H1 (cell line): ENCODE measurements around the gene TNS1. TPM values are rescaled to one million over a fixed set of nuclear protein-coding genes. Genes with fewer than 3 reads are reported as not detected.
A peak's percentile ranks its signal among the peaks of the same experiment; 100 is the strongest.

Experiments used
- CTCF ChIA-PET: fragments of 300-600 bp; sonication (Branson Sonifier 250); formaldehyde crosslinking; loops from one replicate; lab custom pipeline; 2021; ENCODE audit not compliant: partially characterized antibody; lab: Charles Lee
- POLR2A ChIA-PET: fragments of 300-600 bp; sonication (Branson Sonifier 250); formaldehyde crosslinking; loops from one replicate; lab custom pipeline; 2021; ENCODE audit warnings: inconsistent platforms; ENCODE audit not compliant: partially characterized antibody; lab: Charles Lee
- DNase-seq, 2 experiments: peaks; one replicate each; pipeline versions ENCODE4 v3.0.0 to v3.0.0-alpha.2; 2010 to 2022; ENCODE audit warnings: low spot score in 2 of 2, low read depth in 1 of 2, mixed read lengths in 1 of 2
- FAIRE-seq: peaks from 2 replicates; lab custom pipeline; 2011; peaks lifted over from hg19 to GRCh38; lab: Jason Lieb, UNC
- H2AFZ ChIP-seq: 2 replicates; pipeline ENCODE4 v1.8.1; 2012; ENCODE audit warnings: low read length, inconsistent platforms
- H2AK5ac ChIP-seq: 2 replicates; pipeline ENCODE4 v1.6.1; 2013; ENCODE audit warnings: low read depth, low read length
- H2BK120ac ChIP-seq: replicated peaks from 2 replicates; pipeline ENCODE3; 2013; ENCODE audit warnings: low read depth, low read length, inconsistent platforms
- H2BK12ac ChIP-seq: 2 replicates; pipeline ENCODE4 v1.6.1; 2013; ENCODE audit warnings: low read depth, low read length
- H2BK15ac ChIP-seq: 2 replicates; pipeline ENCODE4 v1.6.1; 2013; ENCODE audit warnings: low read length
- H2BK20ac ChIP-seq: 2 replicates; pipeline ENCODE4 v1.6.1; 2013; ENCODE audit warnings: low read length
- H2BK5ac ChIP-seq: 2 replicates; pipeline ENCODE4 v1.6.1; 2013; ENCODE audit warnings: low read depth, low read length
- H3K14ac ChIP-seq: 2 replicates; pipeline ENCODE4 v1.6.1; 2013; ENCODE audit warnings: inconsistent platforms; ENCODE audit not compliant: insufficient read length
- H3K18ac ChIP-seq: 2 replicates; pipeline ENCODE4 v1.6.1; 2013; ENCODE audit warnings: low read length; ENCODE audit errors: extremely low read depth
- H3K23ac ChIP-seq: 2 replicates; pipeline ENCODE4 v1.6.1; 2013; ENCODE audit warnings: inconsistent platforms; ENCODE audit not compliant: insufficient read length
- H3K23me2 ChIP-seq: 2 replicates; pipeline ENCODE4 v1.6.1; 2013; ENCODE audit warnings: low read depth, low read length
- H3K27ac ChIP-seq: 2 replicates; pipeline ENCODE4 v1.6.1; 2011; ENCODE audit warnings: low read depth, low read length, inconsistent platforms
- H3K27me3 ChIP-seq, 4 experiments: replicated peaks in 1 of 4; 1 replicate in 1 of 4; 2 replicates in 3 of 4; pipeline versions ENCODE4 v1.6.1 to v1.8.1; 2011 to 2013; ENCODE audit warnings: low read length in 3 of 4, mild to moderate bottlenecking in 3 of 4, inconsistent platforms in 2 of 4, mixed read lengths in 2 of 4, moderate library complexity in 1 of 4; ENCODE audit not compliant: control insufficient read depth in 3 of 4, insufficient read depth in 3 of 4; ENCODE audit errors: extremely low read depth in 1 of 4
- H3K36me3 ChIP-seq, 4 experiments: 2 replicates each; pipeline versions ENCODE4 v1.6.1 to v1.8.1; 2011 to 2013; ENCODE audit warnings: mild to moderate bottlenecking in 4 of 4, low read length in 3 of 4, moderate library complexity in 2 of 4, control low read depth in 1 of 4, inconsistent platforms in 1 of 4; ENCODE audit not compliant: insufficient read depth in 4 of 4, control insufficient read depth in 2 of 4
- H3K4ac ChIP-seq: replicated peaks from 2 replicates; pipeline ENCODE3; 2013; ENCODE audit warnings: low read length, low read depth, mixed read lengths, inconsistent platforms; ENCODE audit not compliant: insufficient read length
- H3K4me1 ChIP-seq, 4 experiments: replicated peaks in 1 of 4; 1 replicate in 1 of 4; 2 replicates in 3 of 4; pipeline versions ENCODE4 v1.6.1 to v1.8.1; 2011 to 2013; ENCODE audit warnings: low read length in 3 of 4, inconsistent platforms in 2 of 4, mixed read lengths in 1 of 4; ENCODE audit not compliant: insufficient read depth in 4 of 4, control insufficient read depth in 3 of 4
- H3K4me2 ChIP-seq, 2 experiments: 2 replicates each; pipeline versions ENCODE4 v1.6.1 to v1.8.1; 2011 to 2013; ENCODE audit warnings: low read depth in 2 of 2, low read length in 2 of 2, control low read depth in 1 of 2, inconsistent platforms in 1 of 2, mild to moderate bottlenecking in 1 of 2; ENCODE audit not compliant: insufficient read depth in 1 of 2
- H3K4me3 ChIP-seq, 4 experiments: fragments of 200-600, 300-600 bp in 1 of 4; sonication (generic), shearing (Covaris generic), sonication (Bioruptor Twin) in 1 of 4; 2 replicates each; pipeline versions ENCODE4 v1.5.1 to v1.8.1; 2011 to 2016; ENCODE audit warnings: low read length in 4 of 4, low read depth in 3 of 4, control low read depth in 2 of 4, inconsistent platforms in 2 of 4, mild to moderate bottlenecking in 2 of 4, mixed read lengths in 1 of 4, moderate library complexity in 1 of 4; ENCODE audit not compliant: insufficient read depth in 2 of 4; ENCODE audit errors: extremely low read depth in 1 of 4
- H3K56ac ChIP-seq: replicated peaks from 2 replicates; pipeline ENCODE3; 2013; ENCODE audit warnings: low read depth, mild to moderate bottlenecking, mixed read lengths, low read length, inconsistent platforms; ENCODE audit not compliant: insufficient read length
- H3K79me1 ChIP-seq: 2 replicates; pipeline ENCODE4 v1.6.1; 2013; ENCODE audit warnings: low read depth, low read length, control low read depth
- H3K79me2 ChIP-seq, 2 experiments: 2 replicates each; pipeline versions ENCODE4 v1.6.1 to v1.8.1; 2012 to 2013; ENCODE audit warnings: low read length in 2 of 2, mild to moderate bottlenecking in 2 of 2, inconsistent platforms in 1 of 2; ENCODE audit not compliant: insufficient read depth in 2 of 2, control insufficient read depth in 1 of 2
- H3K9ac ChIP-seq, 4 experiments: replicated peaks in 1 of 4; 1 replicate in 1 of 4; 2 replicates in 3 of 4; pipeline versions ENCODE4 v1.6.1 to v1.8.1; 2011 to 2013; ENCODE audit warnings: low read depth in 3 of 4, low read length in 3 of 4, control low read depth in 2 of 4, mild to moderate bottlenecking in 2 of 4, moderate library complexity in 2 of 4, inconsistent platforms in 1 of 4; ENCODE audit errors: extremely low read depth in 1 of 4
- H3K9me3 ChIP-seq, 2 experiments: 2 replicates each; pipeline versions ENCODE4 v1.6.1 to v1.8.1; 2012 to 2013; ENCODE audit warnings: mild to moderate bottlenecking in 2 of 2, moderate library complexity in 2 of 2, control low read depth in 1 of 2, inconsistent platforms in 1 of 2, low read depth in 1 of 2, low read length in 1 of 2, mixed read lengths in 1 of 2; ENCODE audit not compliant: insufficient read depth in 2 of 2
- H4K20me1 ChIP-seq, 2 experiments: replicated peaks in 1 of 2; 2 replicates each; pipeline versions ENCODE3 to v1.8.1; 2011 to 2013; ENCODE audit warnings: inconsistent platforms in 2 of 2, low read length in 2 of 2, mild to moderate bottlenecking in 1 of 2; ENCODE audit not compliant: insufficient read depth in 2 of 2, control insufficient read depth in 1 of 2
- H4K5ac ChIP-seq: 2 replicates; pipeline ENCODE4 v1.6.1; 2013; ENCODE audit warnings: low read length, low read depth, mixed read lengths, inconsistent platforms; ENCODE audit not compliant: insufficient read length
- H4K8ac ChIP-seq: 2 replicates; pipeline ENCODE4 v1.8.0; 2013; ENCODE audit warnings: mild to moderate bottlenecking, moderate library complexity, low read length, inconsistent platforms; ENCODE audit not compliant: insufficient read depth; ENCODE audit errors: extremely low read depth
- H4K91ac ChIP-seq: replicated peaks from 2 replicates; pipeline ENCODE3; 2013; ENCODE audit warnings: low read length, mixed read lengths, inconsistent platforms; ENCODE audit not compliant: insufficient read length
- CBX5 ChIP-seq: fragments of 300-800, 300-1000 bp; sonication (generic); IDR thresholded peaks from 2 replicates; pipeline ENCODE4 v1.7.1; 2016; ENCODE audit warnings: antibody characterized with exemption, low read length, low read depth
- WGBS, 2 experiments: shearing (Covaris generic) in 1 of 2; methylation state at CpG; one replicate each; pipeline versions ENCODE4 v1.1.6 to v1.1.7; 2013 to 2015; ENCODE audit warnings: low lambda C conversion rate in 2 of 2, mixed read lengths in 2 of 2, inconsistent platforms in 1 of 2, low coverage in 1 of 2, missing lambda C conversion rate in 1 of 2; ENCODE audit not compliant: insufficient replicate concordance in 2 of 2, insufficient coverage in 1 of 2, insufficient read length in 1 of 2; ENCODE audit errors: extremely low coverage in 1 of 2, missing lambda C conversion rate in 1 of 2; 5-methylcytosine and 5-hydroxymethylcytosine counted together
- polyA plus RNA-seq, 7 experiments: library from polyadenylated mRNA; depleted of rRNA in 3 of 7; stranded (reverse) in 5 of 7; unstranded in 2 of 7; fragments of >200 nt in 5 of 7; fragments of 200-250 nt in 2 of 7; gene quantifications; 1 replicate in 5 of 7; 2 replicates in 1 of 7; 4 replicates in 1 of 7; pipeline versions ENCODE4 v1.2.1 to v1.2.3, GENCODE V29; 2011 to 2013; ENCODE audit warnings: missing spikeins in 2 of 7, mixed read lengths in 2 of 7
- total RNA-seq: library from RNA; stranded (reverse); fragmentation: NEBNext Ultra II Directional; extraction: Animal tissue kit (Norgen Biotek cat#: 25700); gene quantifications from 2 replicates; pipeline ENCODE4 v1.2.1, GENCODE V29; 2021

TNS1 gene
- total and polyA plus RNA-seq, 2 of the 8 experiments (the other 6 are each of a cell fraction or from before 2014, with no cell fraction given) = 1.5 to 5.1 TPM

DNA sequence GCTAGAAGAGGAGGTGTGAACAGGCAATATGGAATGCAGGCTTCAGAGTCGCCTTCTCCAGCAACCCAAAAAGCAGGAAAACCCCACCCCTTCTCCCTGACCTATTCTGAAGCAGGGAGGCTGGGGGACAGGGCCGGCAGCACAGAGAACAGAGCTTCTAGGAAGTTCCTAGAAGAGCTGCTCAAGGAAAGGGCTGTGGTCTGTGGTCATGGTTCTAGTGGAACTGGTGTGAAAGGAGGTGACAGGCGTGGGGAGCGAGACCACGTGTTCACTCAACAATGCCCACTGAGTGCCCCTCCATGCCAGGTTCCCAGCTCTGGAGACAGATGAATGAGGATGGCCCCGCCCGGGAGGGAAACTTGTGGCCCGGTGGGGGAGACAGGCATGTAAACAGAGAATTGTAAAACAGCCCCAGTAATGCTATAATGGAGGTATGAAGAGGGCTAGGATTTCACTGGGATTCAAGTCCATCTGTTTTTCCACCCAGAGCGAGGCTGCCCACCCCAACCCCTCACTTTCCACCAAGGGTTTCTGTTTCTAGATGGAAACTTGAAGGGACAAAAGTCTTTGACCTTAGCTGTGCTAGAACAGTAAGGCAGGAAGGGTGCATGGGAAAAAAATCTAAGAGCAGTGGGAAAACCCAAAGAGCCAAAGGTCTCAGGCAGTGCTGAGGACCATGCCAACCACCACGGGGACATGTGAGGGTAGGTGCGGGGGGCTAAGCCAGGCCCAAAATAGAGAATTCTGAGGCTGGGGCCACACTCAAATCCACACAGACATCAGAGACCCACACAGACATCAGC is 71.8 kb downstream of the TNS1 start:
- Histone ChIP-seq H3K79me1 (no peaks in the 10 kb centered on the region), H3K36me3 (no peaks in the 10 kb centered on the region), H4K20me1 (no peaks in the 10 kb centered on the region), H3K23ac (no peak overlapping the region), H4K8ac (no peak overlapping the region), H2AK5ac (peak overlapping the region; percentile 60; the same call in 1 of the 2 replicates), H2BK12ac (0 out of 2 replicates have a peak overlapping the region, but pooled peaks have one; percentile 34), H3K9me3 (no peaks in the 10 kb centered on the region), H2BK15ac (no peak overlapping the region), H3K27ac (no peak overlapping the region; the same call in 1 of the 2 replicates), H3K23me2 (no peaks in the 10 kb centered on the region), H4K5ac (no peak overlapping the region), H3K4me3 (no peak overlapping the region), H3K9ac (no peak overlapping the region), H3K4ac (no peak overlapping the region), H2BK120ac (no peak overlapping the region), H2BK5ac (no peak overlapping the region), H4K91ac (no peak overlapping the region), H3K18ac (no peak overlapping the region), H2BK20ac (no peak overlapping the region), H3K4me2 (no peak overlapping the region), H3K14ac (no peak overlapping the region), H3K56ac (no peak overlapping the region), H3K4me1 (peaks cover 7 to 29% (median 18%) of the 10 kb centered on the region in 4 experiments), H3K27me3 (no peaks in the 10 kb centered on the region), H2AFZ (no peak overlapping the region), H3K79me2 (no peaks in the 10 kb centered on the region)
- no peak for DNase-seq
- POLR2A ChIA-PET = interaction anchor here (1.2 to 1.9 kb wide), 2 partner anchors 8 to 11 kb away, joined by 4 to 5 read pairs; no protein-coding TSS in a partner anchor
- 83% methylated on average over 11 of the region's 11 CpGs; no CpG with 5 or more reads in 1 of the 2 experiments for WGBS, 2 experiments
- TF ChIP-seq CBX5 = no peak
- CTCF ChIA-PET = interaction anchor here (0.8 to 8.9 kb wide), 22 partner anchors 9 to 154 kb away, joined by 3 to 83 read pairs (median 4); no protein-coding TSS in a partner anchor
- no peak for FAIRE-seq
